Measurements from ENCODE around the gene TMEM181. TPM values are rescaled to one million over a fixed set of nuclear protein-coding genes. Genes with fewer than 3 reads are reported as not detected.
"Not testable (repeated sequence)": the region's sequence is repeated elsewhere in the genome, so short reads cannot be mapped to it uniquely, and the experiment has no call there.

Gene TMEM181
- total RNA-seq, 8 experiments from 2014 or later = 14.4 to 43.9 (median 25.9) TPM

- Histone ChIP-seq H3K27ac (no peak overlapping the region), H3K4me1 (replicated peaks in 1 of 2) (no peaks in the 10 kb centered on the region), H3K4me3 (no peak overlapping the region)
- 96 to 100% (median 100%) methylated on average over 1 to 5 of the region's 6 CpGs; no CpG with 5 or more reads in 5 of the 10 experiments for WGBS, 10 experiments
- in situ Hi-C loops (cut with MboI; ENCODE audit: low pct_unique_long_range_greater_than_20kb in 2 of 9, low sequenced_read_pairs in 9 of 9, unreplicated experiment in 9 of 9) = no loop called here
- ATAC-seq (replicated peaks in 6 of 8) = no peak
Measured at GRCh38 chr6:158672726-158673125, 112.8 kb downstream of the TMEM181 start.

- in situ Hi-C loops (cut with MboI; ENCODE audit: low pct_unique_long_range_greater_than_20kb in 2 of 9, low sequenced_read_pairs in 9 of 9, unreplicated experiment in 9 of 9) = loop anchor here in 3 of 9 experiments (25.0 kb wide), 1 partner anchor 462 kb away; no protein-coding TSS in a partner anchor
- peaks cover 0 to 2% of the 10 kb centered on the region in 2 donors for H3K4me1 ChIP-seq (replicated peaks in 1 of 2)
- no peak overlapping the region for H3K27ac ChIP-seq
- ATAC-seq (replicated peaks in 6 of 8) = peak in 3 of 8 experiments; percentile 81 to 91 (median 83)
- no peak overlapping the region for H3K4me3 ChIP-seq
- 73 to 100% (median 85%) methylated on average over 1 to 11 of the region's 14 CpGs; no CpG with 5 or more reads in 4 of the 10 experiments for WGBS, 10 experiments
Measured at GRCh38 chr6:158674342-158675131, 114.6 kb downstream of the TMEM181 start.

GRCh38 chr6:158677094-158677493, 117.2 kb downstream of the TMEM181 start:
- 80 to 100% (median 83%) methylated on average over 1 of the region's 3 CpGs; no CpG with 5 or more reads in 7 of the 10 experiments for WGBS, 10 experiments
- in situ Hi-C loops (cut with MboI; ENCODE audit: low pct_unique_long_range_greater_than_20kb in 2 of 9, low sequenced_read_pairs in 9 of 9, unreplicated experiment in 9 of 9) = loop anchor here in 3 of 9 experiments (25.0 kb wide), 1 partner anchor 465 kb away; no protein-coding TSS in a partner anchor
- ATAC-seq (replicated peaks in 6 of 8); H3K4me3 ChIP-seq; H3K4me1 ChIP-seq (replicated peaks in 1 of 2); H3K27ac ChIP-seq: not testable (repeated sequence)

- ATAC-seq (replicated peaks in 6 of 8) = peak in 3 of 8 experiments; percentile 21 to 66 (median 55)
- H3K27ac ChIP-seq = no peak overlapping the region
- H3K4me3 ChIP-seq = no peak overlapping the region
- in situ Hi-C loops (cut with MboI; ENCODE audit: low pct_unique_long_range_greater_than_20kb in 2 of 9, low sequenced_read_pairs in 9 of 9, unreplicated experiment in 9 of 9) = loop anchor here in 3 of 9 experiments (25.0 kb wide), 1 partner anchor 466 kb away; no protein-coding TSS in a partner anchor
- 10 to 100% (median 60%) methylated on average over 1 to 9 of the region's 11 CpGs for WGBS, 10 experiments
- peaks cover 0 to 2% of the 10 kb centered on the region in 2 donors for H3K4me1 ChIP-seq (replicated peaks in 1 of 2)
Measured at GRCh38 chr6:158677906-158678578, 118.2 kb downstream of the TMEM181 start.

- ATAC-seq (replicated peaks in 6 of 8) = peak in 3 of 8 experiments; percentile 42 to 62 (median 60)
- in situ Hi-C loops (cut with MboI; ENCODE audit: low pct_unique_long_range_greater_than_20kb in 2 of 9, low sequenced_read_pairs in 9 of 9, unreplicated experiment in 9 of 9) = loop anchor here in 3 of 9 experiments (25.0 kb wide), 1 partner anchor 468 kb away; no protein-coding TSS in a partner anchor
Measured at GRCh38 chr6:158680015-158680414, 120.1 kb downstream of the TMEM181 start.

GRCh38 chr6:158680481-158680880, 120.6 kb downstream of the TMEM181 start:
- in situ Hi-C loops (cut with MboI; ENCODE audit: low pct_unique_long_range_greater_than_20kb in 2 of 9, low sequenced_read_pairs in 9 of 9, unreplicated experiment in 9 of 9) = loop anchor here in 3 of 9 experiments (25.0 kb wide), 1 partner anchor 468 kb away; no protein-coding TSS in a partner anchor
- WGBS, 10 experiments = 80 to 100% (median 94%) methylated on average over 1 to 6 of the region's 6 CpGs; no CpG with 5 or more reads in 2 of the 10 experiments

More at GRCh38 chr6:158680015-158680414, 120.1 kb downstream of the TMEM181 start:
- peaks cover 0 to 2% of the 10 kb centered on the region in 2 donors for H3K4me1 ChIP-seq (replicated peaks in 1 of 2)
- 70 to 100% (median 100%) methylated on average over 2 of the region's 2 CpGs; no CpG with 5 or more reads in 4 of the 10 experiments for WGBS, 10 experiments
- no peak overlapping the region for H3K27ac ChIP-seq
- H3K4me3 ChIP-seq = no peak overlapping the region

GRCh38 chr6:158684311-158684710, 124.4 kb downstream of the TMEM181 start:
- WGBS, 10 experiments = 40 to 100% (median 91%) methylated on average over 1 to 5 of the region's 5 CpGs; no CpG with 5 or more reads in 3 of the 10 experiments
- in situ Hi-C loops (cut with MboI; ENCODE audit: low pct_unique_long_range_greater_than_20kb in 2 of 9, low sequenced_read_pairs in 9 of 9, unreplicated experiment in 9 of 9) = loop anchor here in 3 of 9 experiments (25.0 kb wide), 1 partner anchor 472 kb away; no protein-coding TSS in a partner anchor
- H3K4me3 ChIP-seq = no peak overlapping the region
- no peak for ATAC-seq (replicated peaks in 6 of 8)
- no peak overlapping the region for H3K27ac ChIP-seq
- no peaks in the 10 kb centered on the region for H3K4me1 ChIP-seq (replicated peaks in 1 of 2)

More at GRCh38 chr6:158680481-158680880, 120.6 kb downstream of the TMEM181 start:
- ATAC-seq (replicated peaks in 6 of 8) = no peak
- Histone ChIP-seq H3K4me3 (no peak overlapping the region), H3K4me1 (replicated peaks in 1 of 2) (peaks cover 0 to 2% of the 10 kb centered on the region in 2 donors), H3K27ac (no peak overlapping the region)

- in situ Hi-C loops (cut with MboI; ENCODE audit: low pct_unique_long_range_greater_than_20kb in 2 of 9, low sequenced_read_pairs in 9 of 9, unreplicated experiment in 9 of 9) = loop anchor here in 3 of 9 experiments (25.0 kb wide), 1 partner anchor 473 kb away; no protein-coding TSS in a partner anchor
- no peak overlapping the region for H3K27ac ChIP-seq
- no peak for ATAC-seq (replicated peaks in 6 of 8)
- no peaks in the 10 kb centered on the region for H3K4me1 ChIP-seq (replicated peaks in 1 of 2)
- H3K4me3 ChIP-seq = no peak overlapping the region
- WGBS, 10 experiments = 68 to 100% (median 78%) methylated on average over 1 to 4 of the region's 5 CpGs
Measured at GRCh38 chr6:158684745-158685324, 124.9 kb downstream of the TMEM181 start.

Other genes with a start within 250 kb of the TMEM181 start
- 100 to 1,000 TPM in 6 of 8 experiments, 10 to 100 TPM in 2; 54.0 to 195 (median 151) TPM for gene TULP4, start 247.6 kb upstream of the TMEM181 start, total RNA-seq
- gene DYNLT1, start 84.7 kb downstream of the TMEM181 start, total RNA-seq = 100 to 1,000 TPM; 119 to 364 (median 197) TPM
- gene SYTL3, start 90.0 kb downstream of the TMEM181 start, total RNA-seq = 10 to 100 TPM in 1 of 8 experiments, 1 to 10 TPM in 4, under 1 TPM in 3; 0.52 to 15.5 (median 1.3) TPM